HepG2 (cell line): ENCODE results near the gene KCNJ4. TPM values are rescaled to one million over a fixed set of nuclear protein-coding genes. Genes with fewer than 3 reads are reported as not detected.

Experiments used
- ADNP ChIP-seq: sonication (generic); formaldehyde crosslinking; IDR thresholded peaks from 2 replicates; pipeline ENCODE4 v1.4.0; 2020; ENCODE audit warnings: missing genetic modification reagents
- BCL6 ChIP-seq: IDR thresholded peaks from 2 replicates; pipeline ENCODE4 v1.6.1; 2016; ENCODE audit warnings: missing genetic modification reagents, missing compliant biosample characterization
- FOXA3 ChIP-seq: IDR thresholded peaks from 2 replicates; pipeline ENCODE4 v1.6.1; 2016; ENCODE audit warnings: missing genetic modification reagents, missing compliant biosample characterization
- HNF4G ChIP-seq, 2 experiments: sonication (generic) in 1 of 2; formaldehyde crosslinking in 1 of 2; IDR thresholded peaks; 2 replicates each; pipeline versions ENCODE4 v1.4.0 to v1.6.1; 2011 to 2020; ENCODE audit warnings: borderline replicate concordance in 2 of 2, low read depth in 2 of 2, mild to moderate bottlenecking in 2 of 2, low read length in 1 of 2, missing genetic modification reagents in 1 of 2, moderate library complexity in 1 of 2
- ISL2 ChIP-seq: sonication (generic); formaldehyde crosslinking; IDR thresholded peaks from 2 replicates; pipeline ENCODE4 v1.5.0; 2020; ENCODE audit warnings: missing genetic modification reagents
- MAZ ChIP-seq, 2 experiments: sonication (generic) in 1 of 2; formaldehyde crosslinking in 1 of 2; IDR thresholded peaks; 2 replicates each; pipeline versions ENCODE4 v1.5.0 to v1.6.1; 2012 to 2020; ENCODE audit warnings: low read depth in 2 of 2, mild to moderate bottlenecking in 2 of 2, borderline replicate concordance in 1 of 2, improper control_type of control experiment in 1 of 2, low read length in 1 of 2, missing genetic modification reagents in 1 of 2, moderate library complexity in 1 of 2
- NFE2 ChIP-seq: sonication (generic); formaldehyde crosslinking; IDR thresholded peaks from 2 replicates; pipeline ENCODE4 v1.4.0; 2020; ENCODE audit warnings: missing genetic modification reagents
- NFIC ChIP-seq: IDR thresholded peaks from 2 replicates; pipeline ENCODE4 v1.6.1; 2012; ENCODE audit warnings: mild to moderate bottlenecking, low read length, inconsistent platforms
- RXRB ChIP-seq: IDR thresholded peaks from 2 replicates; pipeline ENCODE4 v1.6.1; 2016; ENCODE audit warnings: borderline replicate concordance, missing genetic modification reagents, missing compliant biosample characterization
- SRSF1 ChIP-seq: fragments of 200-400 bp; formaldehyde crosslinking; optimal IDR thresholded peaks from 2 replicates; pipeline ENCODE3; 2017; ENCODE audit warnings: mild to moderate bottlenecking, low read depth, low read length, moderate library complexity
- ZFYVE20 ChIP-seq: sonication (generic); formaldehyde crosslinking; IDR thresholded peaks from 2 replicates; pipeline ENCODE4 v1.8.0; 2023; ENCODE audit warnings: low read depth, mild to moderate bottlenecking, moderate library complexity, missing genetic modification reagents, borderline replicate concordance
- ZNF335 ChIP-seq: sonication (generic); formaldehyde crosslinking; IDR thresholded peaks from 2 replicates; pipeline ENCODE4 v1.4.0; 2020; ENCODE audit warnings: missing genetic modification reagents
- ZNF484 ChIP-seq: sonication (generic); formaldehyde crosslinking; IDR thresholded peaks from 2 replicates; pipeline ENCODE4 v1.5.1; 2020; ENCODE audit warnings: mild to moderate bottlenecking, low read depth, missing genetic modification reagents, borderline replicate concordance
- ZNF556 ChIP-seq: sonication (generic); formaldehyde crosslinking; IDR thresholded peaks from 2 replicates; pipeline ENCODE4 v1.4.0; 2020; ENCODE audit warnings: mild to moderate bottlenecking, missing genetic modification reagents, borderline replicate concordance
- ZNF768 ChIP-seq: sonication (generic); formaldehyde crosslinking; IDR thresholded peaks from 2 replicates; pipeline ENCODE4 v1.4.0; 2020; ENCODE audit warnings: missing genetic modification reagents
- polyA plus RNA-seq, 8 experiments: library from polyadenylated mRNA; depleted of rRNA in 3 of 8; stranded (reverse) in 7 of 8; unstranded in 1 of 8; fragments of >200 nt; fragmentation: Illumina TruSeq in 4 of 8; extraction: Trizol in 4 of 8; gene quantifications; 2 replicates each; pipeline versions ENCODE4 v1.2.1 to v1.2.3, GENCODE V29; 2011 to 2016; ENCODE audit warnings: low read depth in 4 of 8, missing spikeins in 1 of 8, mixed read lengths in 1 of 8; ENCODE audit not compliant: insufficient read depth in 1 of 8
- total RNA-seq, 5 experiments: library from RNA; depleted of rRNA; stranded (reverse); fragments of >200 nt; fragmentation: Illumina TruSeq; extraction: Trizol; gene quantifications; 2 replicates each; pipeline ENCODE4 v1.2.3, GENCODE V29; 2016; ENCODE audit warnings: low read depth in 1 of 5
- TF ChIP-seq, protein P1 (sequence below): sonication (generic); formaldehyde crosslinking; IDR thresholded peaks from 2 replicates; pipeline ENCODE4 v1.4.0; 2020; ENCODE audit warnings: mild to moderate bottlenecking, missing genetic modification reagents
- TF ChIP-seq, protein P2 (sequence below): sonication (generic); formaldehyde crosslinking; IDR thresholded peaks from 2 replicates; pipeline ENCODE4 v1.4.0; 2020; ENCODE audit warnings: missing genetic modification reagents
- TF ChIP-seq, protein P3 (sequence below): sonication (generic); formaldehyde crosslinking; IDR thresholded peaks from 2 replicates; pipeline ENCODE4 v1.9.0; 2021; ENCODE audit warnings: missing genetic modification reagents, mild to moderate bottlenecking, borderline replicate concordance
- TF ChIP-seq, protein P4 (sequence below): sonication (generic); formaldehyde crosslinking; IDR thresholded peaks from 2 replicates; pipeline ENCODE4 v1.5.1; 2020; ENCODE audit warnings: missing genetic modification reagents, mild to moderate bottlenecking, borderline replicate concordance

The KCNJ4 gene
- total and polyA plus RNA-seq, 2 of the 13 experiments (the other 11 are each of a cell fraction or from before 2014, with no cell fraction given): not detected

DNA sequence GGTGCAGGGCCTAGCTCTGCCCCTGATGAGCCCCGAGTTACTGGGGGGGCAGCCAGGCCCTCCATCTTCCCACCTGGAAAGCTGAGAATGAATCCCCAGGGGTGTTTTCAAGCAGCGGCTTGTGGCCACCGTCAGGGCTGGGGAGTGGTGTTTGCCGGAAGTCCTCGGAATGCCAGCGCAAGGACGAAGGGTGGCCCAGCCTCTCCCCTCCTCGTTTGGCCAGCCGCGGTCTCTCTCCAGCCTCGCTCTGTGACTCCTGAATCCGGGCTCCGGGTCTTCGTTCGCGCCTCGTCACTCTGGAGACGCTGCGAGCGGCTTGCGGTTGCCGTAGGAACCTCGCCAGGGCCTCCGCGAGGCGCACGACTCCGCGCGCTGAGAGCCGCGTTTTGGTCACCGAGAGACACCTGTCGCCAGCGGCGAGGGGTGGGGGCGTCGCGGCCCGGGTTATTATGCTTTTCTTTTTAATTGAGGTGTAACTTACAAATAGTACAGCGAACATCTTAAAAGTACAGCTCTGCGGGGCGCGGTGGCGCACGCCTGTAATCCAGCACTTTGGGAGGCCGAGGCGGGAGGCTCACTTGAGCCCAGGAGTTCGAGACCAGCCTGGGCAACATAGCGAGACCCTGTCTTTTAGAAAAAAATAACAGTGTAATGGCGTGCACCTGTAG is 6.5 kb upstream of the KCNJ4 start (continued):
- TF ChIP-seq, protein P1, sequence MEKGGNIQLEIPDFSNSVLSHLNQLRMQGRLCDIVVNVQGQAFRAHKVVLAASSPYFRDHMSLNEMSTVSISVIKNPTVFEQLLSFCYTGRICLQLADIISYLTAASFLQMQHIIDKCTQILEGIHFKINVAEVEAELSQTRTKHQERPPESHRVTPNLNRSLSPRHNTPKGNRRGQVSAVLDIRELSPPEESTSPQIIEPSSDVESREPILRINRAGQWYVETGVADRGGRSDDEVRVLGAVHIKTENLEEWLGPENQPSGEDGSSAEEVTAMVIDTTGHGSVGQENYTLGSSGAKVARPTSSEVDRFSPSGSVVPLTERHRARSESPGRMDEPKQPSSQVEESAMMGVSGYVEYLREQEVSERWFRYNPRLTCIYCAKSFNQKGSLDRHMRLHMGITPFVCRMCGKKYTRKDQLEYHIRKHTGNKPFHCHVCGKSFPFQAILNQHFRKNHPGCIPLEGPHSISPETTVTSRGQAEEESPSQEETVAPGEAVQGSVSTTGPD (CRISPR knock-in tag): no peak
- TF ChIP-seq, protein P2, sequence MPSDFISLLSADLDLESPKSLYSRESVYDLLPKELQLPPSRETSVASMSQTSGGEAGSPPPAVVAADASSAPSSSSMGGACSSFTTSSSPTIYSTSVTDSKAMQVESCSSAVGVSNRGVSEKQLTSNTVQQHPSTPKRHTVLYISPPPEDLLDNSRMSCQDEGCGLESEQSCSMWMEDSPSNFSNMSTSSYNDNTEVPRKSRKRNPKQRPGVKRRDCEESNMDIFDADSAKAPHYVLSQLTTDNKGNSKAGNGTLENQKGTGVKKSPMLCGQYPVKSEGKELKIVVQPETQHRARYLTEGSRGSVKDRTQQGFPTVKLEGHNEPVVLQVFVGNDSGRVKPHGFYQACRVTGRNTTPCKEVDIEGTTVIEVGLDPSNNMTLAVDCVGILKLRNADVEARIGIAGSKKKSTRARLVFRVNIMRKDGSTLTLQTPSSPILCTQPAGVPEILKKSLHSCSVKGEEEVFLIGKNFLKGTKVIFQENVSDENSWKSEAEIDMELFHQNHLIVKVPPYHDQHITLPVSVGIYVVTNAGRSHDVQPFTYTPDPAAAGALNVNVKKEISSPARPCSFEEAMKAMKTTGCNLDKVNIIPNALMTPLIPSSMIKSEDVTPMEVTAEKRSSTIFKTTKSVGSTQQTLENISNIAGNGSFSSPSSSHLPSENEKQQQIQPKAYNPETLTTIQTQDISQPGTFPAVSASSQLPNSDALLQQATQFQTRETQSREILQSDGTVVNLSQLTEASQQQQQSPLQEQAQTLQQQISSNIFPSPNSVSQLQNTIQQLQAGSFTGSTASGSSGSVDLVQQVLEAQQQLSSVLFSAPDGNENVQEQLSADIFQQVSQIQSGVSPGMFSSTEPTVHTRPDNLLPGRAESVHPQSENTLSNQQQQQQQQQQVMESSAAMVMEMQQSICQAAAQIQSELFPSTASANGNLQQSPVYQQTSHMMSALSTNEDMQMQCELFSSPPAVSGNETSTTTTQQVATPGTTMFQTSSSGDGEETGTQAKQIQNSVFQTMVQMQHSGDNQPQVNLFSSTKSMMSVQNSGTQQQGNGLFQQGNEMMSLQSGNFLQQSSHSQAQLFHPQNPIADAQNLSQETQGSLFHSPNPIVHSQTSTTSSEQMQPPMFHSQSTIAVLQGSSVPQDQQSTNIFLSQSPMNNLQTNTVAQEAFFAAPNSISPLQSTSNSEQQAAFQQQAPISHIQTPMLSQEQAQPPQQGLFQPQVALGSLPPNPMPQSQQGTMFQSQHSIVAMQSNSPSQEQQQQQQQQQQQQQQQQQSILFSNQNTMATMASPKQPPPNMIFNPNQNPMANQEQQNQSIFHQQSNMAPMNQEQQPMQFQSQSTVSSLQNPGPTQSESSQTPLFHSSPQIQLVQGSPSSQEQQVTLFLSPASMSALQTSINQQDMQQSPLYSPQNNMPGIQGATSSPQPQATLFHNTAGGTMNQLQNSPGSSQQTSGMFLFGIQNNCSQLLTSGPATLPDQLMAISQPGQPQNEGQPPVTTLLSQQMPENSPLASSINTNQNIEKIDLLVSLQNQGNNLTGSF: no peak
- no peak for TF ChIP-seq ZNF484
- TF ChIP-seq NFIC: no peak
- TF ChIP-seq HNF4G (IDR thresholded peaks at IDR 0.05; ENCODE audit: borderline replicate concordance, low read depth, low read length): no peak
- TF ChIP-seq HNF4G (CRISPR knock-in tag; IDR thresholded peaks at IDR 0.05; ENCODE audit: borderline replicate concordance, low read depth): no peak
- no peak for TF ChIP-seq NFE2
- peak; percentile 56; the same call in 1 of the 2 replicates for TF ChIP-seq RXRB (CRISPR knock-in tag)
- TF ChIP-seq ZNF335 (CRISPR knock-in tag): no peak
- peak; percentile 62; the same call in 1 of the 2 replicates for TF ChIP-seq ZNF768 (CRISPR knock-in tag)
- 0 out of 2 replicates have a peak, but pooled peaks have one; percentile 21 for TF ChIP-seq BCL6 (CRISPR knock-in tag)
- no peak for TF ChIP-seq ZFYVE20 (CRISPR knock-in tag)
- peak; percentile 65 for TF ChIP-seq ISL2 (CRISPR knock-in tag)
- 0 out of 2 replicates have a peak, but pooled peaks have one; percentile 15 for TF ChIP-seq ADNP
- TF ChIP-seq MAZ (IDR thresholded peaks at IDR 0.05; ENCODE audit: borderline replicate concordance, low read depth, low read length): peak; percentile 25; the same call in 1 of the 2 replicates
- no peak for TF ChIP-seq MAZ (CRISPR knock-in tag; IDR thresholded peaks at IDR 0.05; ENCODE audit: low read depth)
- no peak for TF ChIP-seq ZNF556 (CRISPR knock-in tag)
- TF ChIP-seq, protein P3, sequence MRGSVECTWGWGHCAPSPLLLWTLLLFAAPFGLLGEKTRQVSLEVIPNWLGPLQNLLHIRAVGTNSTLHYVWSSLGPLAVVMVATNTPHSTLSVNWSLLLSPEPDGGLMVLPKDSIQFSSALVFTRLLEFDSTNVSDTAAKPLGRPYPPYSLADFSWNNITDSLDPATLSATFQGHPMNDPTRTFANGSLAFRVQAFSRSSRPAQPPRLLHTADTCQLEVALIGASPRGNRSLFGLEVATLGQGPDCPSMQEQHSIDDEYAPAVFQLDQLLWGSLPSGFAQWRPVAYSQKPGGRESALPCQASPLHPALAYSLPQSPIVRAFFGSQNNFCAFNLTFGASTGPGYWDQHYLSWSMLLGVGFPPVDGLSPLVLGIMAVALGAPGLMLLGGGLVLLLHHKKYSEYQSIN (CRISPR knock-in tag): no peak
- TF ChIP-seq, protein P4, sequence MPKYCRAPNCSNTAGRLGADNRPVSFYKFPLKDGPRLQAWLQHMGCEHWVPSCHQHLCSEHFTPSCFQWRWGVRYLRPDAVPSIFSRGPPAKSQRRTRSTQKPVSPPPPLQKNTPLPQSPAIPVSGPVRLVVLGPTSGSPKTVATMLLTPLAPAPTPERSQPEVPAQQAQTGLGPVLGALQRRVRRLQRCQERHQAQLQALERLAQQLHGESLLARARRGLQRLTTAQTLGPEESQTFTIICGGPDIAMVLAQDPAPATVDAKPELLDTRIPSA (CRISPR knock-in tag): no peak
- TF ChIP-seq SRSF1: peak; percentile 39
- 0 out of 2 replicates have a peak, but pooled peaks have one; percentile 23 for TF ChIP-seq FOXA3
